Memory B cell (primary cell): Measurements from ENCODE around the gene RIC3.

Source experiments
- ATAC-seq: fragments of 150-1000 bp; cut with Tn5 transposase; 2 replicates; pipeline ENCODE4 v1.10.0; 2021; ENCODE audit warnings: low read depth, mild to moderate bottlenecking, moderate library complexity
- DNase-seq, 2 donors: peaks; one replicate each; pipeline ENCODE4 v3.0.0; 2022; ENCODE audit warnings: low spot score in 2 of 2
- H3K27ac Mint-ChIP-seq: one replicate; pipeline ENCODE4 v1.8.0; 2022; ENCODE audit warnings: mild to moderate bottlenecking, moderate library complexity, mixed read lengths
- H3K27me3 Mint-ChIP-seq: one replicate; pipeline ENCODE4 v1.8.0; 2022; ENCODE audit warnings: mixed read lengths
- H3K36me3 Mint-ChIP-seq: one replicate; pipeline ENCODE4 v1.8.0; 2022; ENCODE audit warnings: mild to moderate bottlenecking, mixed read lengths
- H3K4me1 Mint-ChIP-seq: one replicate; pipeline ENCODE4 v1.8.0; 2022; ENCODE audit warnings: mixed read lengths
- H3K4me3 Mint-ChIP-seq: one replicate; pipeline ENCODE4 v1.8.0; 2022; ENCODE audit warnings: mild to moderate bottlenecking, moderate library complexity, mixed read lengths
- H3K9me3 Mint-ChIP-seq: one replicate; pipeline ENCODE4 v1.8.0; 2022; ENCODE audit warnings: mixed read lengths

The RIC3 gene

DNA sequence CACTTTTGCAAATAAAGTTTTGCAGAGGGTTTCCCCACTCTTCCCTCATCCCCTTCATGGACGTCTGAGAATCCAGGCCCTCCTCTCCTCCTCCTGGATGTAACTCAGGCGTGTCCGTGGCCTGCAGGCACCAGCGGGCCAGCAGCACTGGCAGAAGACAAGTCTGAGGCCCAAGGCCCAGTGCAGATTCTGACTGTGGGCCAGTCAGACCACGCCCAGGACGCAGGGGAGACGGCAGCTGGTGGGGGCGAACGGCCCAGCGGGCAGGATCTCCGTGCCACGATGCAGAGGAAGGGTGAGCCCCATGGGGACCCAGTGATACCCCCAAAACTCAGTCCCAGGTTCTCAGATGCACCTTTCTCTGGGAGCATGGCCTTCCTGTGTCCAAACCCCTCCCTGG, 73.5 kb downstream of the RIC3 start:
- peaks cover 2% of the 10 kb centered on the region for H3K27me3 Mint-ChIP-seq
- H3K4me1 Mint-ChIP-seq, result peaks cover 6% of the 10 kb centered on the region
- H3K4me3 Mint-ChIP-seq, result no peak overlapping the region
- no peaks in the 10 kb centered on the region for H3K9me3 Mint-ChIP-seq
- ATAC-seq (no peak), DNase-seq (no peak)
- H3K36me3 Mint-ChIP-seq, result no peaks in the 10 kb centered on the region
- H3K27ac Mint-ChIP-seq, result no peak overlapping the region

DNA sequence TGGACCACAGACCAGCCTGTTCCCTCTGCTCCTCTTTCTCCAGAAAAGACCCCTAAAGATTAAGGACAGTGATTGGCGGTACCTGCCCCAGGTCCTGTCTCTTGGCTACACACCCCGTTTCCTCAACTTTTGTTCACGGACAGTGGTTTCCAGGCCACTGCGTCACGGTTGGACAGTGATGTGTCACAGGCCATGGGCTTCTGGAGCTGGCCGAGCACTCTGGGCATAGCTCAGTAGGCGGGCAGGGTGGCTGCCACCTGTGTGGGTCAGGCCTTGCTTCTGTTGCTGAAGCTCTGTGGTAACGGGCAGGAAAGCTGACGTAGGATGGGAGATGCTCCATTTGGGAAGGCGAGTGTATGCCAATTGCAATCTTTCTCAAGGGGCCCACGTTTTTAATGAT, 74.2 kb downstream of the RIC3 start:
- H3K27ac Mint-ChIP-seq, result no peak overlapping the region

DNA sequence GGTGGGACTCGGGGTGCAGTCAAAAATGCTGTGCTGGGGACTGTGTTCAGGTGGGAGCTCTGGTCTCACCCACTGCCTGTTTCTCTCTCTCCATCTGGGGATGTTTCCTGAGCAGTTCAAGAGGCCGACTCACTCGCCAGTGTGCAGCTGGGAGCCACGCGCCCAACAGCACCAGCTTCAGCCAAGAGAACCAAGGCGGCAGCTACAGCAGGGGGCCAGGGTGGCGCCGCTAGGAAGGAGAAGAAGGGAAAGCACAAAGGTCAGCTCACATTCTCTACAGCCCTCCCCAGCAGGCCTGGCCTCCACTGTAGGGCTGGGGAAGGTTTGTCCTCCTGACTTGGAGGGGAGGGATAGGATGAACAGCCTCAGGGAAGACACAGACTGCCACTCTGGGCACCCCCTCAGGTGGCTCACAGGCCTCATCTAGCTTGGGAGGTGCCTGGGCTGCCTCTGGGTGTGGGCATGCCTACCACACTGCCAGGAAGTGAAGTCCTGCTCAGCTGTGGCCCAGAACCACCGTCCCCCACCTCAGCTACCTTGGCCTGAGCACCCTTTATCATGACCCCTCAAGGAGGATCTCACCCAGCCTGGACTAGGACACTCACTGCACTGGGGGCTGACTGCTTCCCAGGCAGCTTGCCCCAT, 74.8 kb downstream of the RIC3 start:
- DNase-seq (no peak), ATAC-seq (no peak)
- Mint-ChIP-seq H3K27me3 (peaks cover 2% of the 10 kb centered on the region), H3K9me3 (no peaks in the 10 kb centered on the region), H3K36me3 (no peaks in the 10 kb centered on the region), H3K4me1 (peaks cover 6% of the 10 kb centered on the region), H3K27ac (no peak overlapping the region), H3K4me3 (no peak overlapping the region)

More for the DNA sequence above, 74.2 kb downstream of the RIC3 start:
- no peak overlapping the region for H3K4me3 Mint-ChIP-seq
- H3K9me3 Mint-ChIP-seq, result no peaks in the 10 kb centered on the region
- DNase-seq, result no peak
- H3K27me3 Mint-ChIP-seq, result peaks cover 2% of the 10 kb centered on the region
- ATAC-seq, result no peak
- H3K36me3 Mint-ChIP-seq, result no peaks in the 10 kb centered on the region
- peaks cover 6% of the 10 kb centered on the region for H3K4me1 Mint-ChIP-seq

- Mint-ChIP-seq H3K27me3 (peaks cover 4% of the 10 kb centered on the region), H3K36me3 (no peaks in the 10 kb centered on the region), H3K27ac (peak overlapping the region; percentile 28), H3K4me3 (no peak overlapping the region), H3K4me1 (peaks cover 6% of the 10 kb centered on the region), H3K9me3 (no peaks in the 10 kb centered on the region)
- DNase-seq, result no peak
- peak; percentile 54 for ATAC-seq
Measured at GRCh38 chr11:8092587-8093424, 76.0 kb downstream of the RIC3 start.

DNA sequence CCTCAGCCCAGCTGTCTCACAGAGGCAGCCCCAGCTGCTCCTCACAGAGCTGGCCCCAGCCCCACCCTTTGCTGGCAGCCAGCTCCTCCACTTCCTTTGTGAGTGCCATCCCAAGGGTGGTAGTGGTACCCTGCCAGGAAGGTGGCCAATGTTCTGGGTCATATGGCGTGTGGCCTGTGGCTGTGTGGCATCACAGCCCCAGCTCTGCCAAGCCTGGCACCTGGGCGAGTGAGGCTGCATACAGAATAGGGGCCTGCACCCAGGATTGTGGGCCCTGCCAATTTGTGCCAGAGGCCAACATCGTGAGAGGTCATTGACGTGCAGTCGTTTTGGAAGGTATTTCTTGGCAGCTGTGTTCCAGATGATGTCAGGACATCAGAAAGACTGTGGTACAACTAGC, 77.1 kb downstream of the RIC3 start:
- Mint-ChIP-seq H3K9me3 (no peaks in the 10 kb centered on the region), H3K4me3 (no peak overlapping the region), H3K27ac (no peak overlapping the region), H3K36me3 (no peaks in the 10 kb centered on the region), H3K27me3 (peaks cover 10% of the 10 kb centered on the region), H3K4me1 (peaks cover 6% of the 10 kb centered on the region)
- ATAC-seq, result no peak
- DNase-seq, result no peak

- no peaks in the 10 kb centered on the region for H3K36me3 Mint-ChIP-seq
- no peaks in the 10 kb centered on the region for H3K9me3 Mint-ChIP-seq
- H3K27ac Mint-ChIP-seq, result no peak overlapping the region
- H3K4me1 Mint-ChIP-seq, result peaks cover 6% of the 10 kb centered on the region
- no peak overlapping the region for H3K4me3 Mint-ChIP-seq
- DNase-seq (no peak), ATAC-seq (no peak)
- H3K27me3 Mint-ChIP-seq, result peaks cover 14% of the 10 kb centered on the region
Measured at GRCh38 chr11:8090756-8091155, 78.1 kb downstream of the RIC3 start.

- H3K9me3 Mint-ChIP-seq, result no peaks in the 10 kb centered on the region
- peaks cover 4% of the 10 kb centered on the region for H3K4me1 Mint-ChIP-seq
- H3K27me3 Mint-ChIP-seq, result peaks cover 20% of the 10 kb centered on the region
- DNase-seq (no peak), ATAC-seq (no peak)
- no peaks in the 10 kb centered on the region for H3K36me3 Mint-ChIP-seq
- no peak overlapping the region for H3K27ac Mint-ChIP-seq
- no peak overlapping the region for H3K4me3 Mint-ChIP-seq
Measured at GRCh38 chr11:8089791-8090510, 78.9 kb downstream of the RIC3 start.

DNA sequence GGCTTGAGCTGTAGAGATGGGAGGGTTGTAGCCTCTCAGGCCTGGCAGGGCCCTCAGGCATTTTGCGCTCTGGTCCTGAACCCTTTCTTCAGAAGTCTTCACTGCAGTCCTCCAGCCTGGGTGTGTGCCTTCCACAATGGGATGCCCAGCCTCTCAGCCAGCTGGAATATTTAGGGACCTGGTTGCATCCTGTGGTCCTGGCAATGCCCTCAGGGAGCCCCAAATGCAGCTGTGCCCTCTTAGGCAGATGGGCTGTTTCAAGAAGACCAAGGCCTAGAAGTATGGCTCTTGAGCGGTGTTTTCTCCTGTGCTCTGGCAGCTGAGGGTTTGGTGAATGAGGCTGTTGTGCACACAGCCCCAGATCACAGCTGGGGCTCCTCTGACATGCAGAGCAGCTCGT, 81.1 kb downstream of the RIC3 start:
- peaks cover 3% of the 10 kb centered on the region for H3K4me1 Mint-ChIP-seq
- no peak overlapping the region for H3K27ac Mint-ChIP-seq
- H3K9me3 Mint-ChIP-seq, result no peaks in the 10 kb centered on the region
- H3K27me3 Mint-ChIP-seq, result peaks cover 28% of the 10 kb centered on the region
- no peak overlapping the region for H3K4me3 Mint-ChIP-seq
- ATAC-seq (no peak), DNase-seq (no peak)
- H3K36me3 Mint-ChIP-seq, result no peaks in the 10 kb centered on the region

- DNase-seq, result no peak
- no peaks in the 10 kb centered on the region for H3K36me3 Mint-ChIP-seq
- no peak overlapping the region for H3K27ac Mint-ChIP-seq
- no peaks in the 10 kb centered on the region for H3K4me1 Mint-ChIP-seq
- peaks cover 32% of the 10 kb centered on the region for H3K27me3 Mint-ChIP-seq
- H3K4me3 Mint-ChIP-seq, result no peak overlapping the region
- H3K9me3 Mint-ChIP-seq, result no peaks in the 10 kb centered on the region
- ATAC-seq, result no peak
Measured at GRCh38 chr11:8087185-8087584, 81.6 kb downstream of the RIC3 start.

- no peaks in the 10 kb centered on the region for H3K36me3 Mint-ChIP-seq
- DNase-seq, result no peak
- H3K9me3 Mint-ChIP-seq, result no peaks in the 10 kb centered on the region
- H3K4me1 Mint-ChIP-seq, result no peaks in the 10 kb centered on the region
- no peak for ATAC-seq
- no peak overlapping the region for H3K4me3 Mint-ChIP-seq
- H3K27ac Mint-ChIP-seq, result no peak overlapping the region
- H3K27me3 Mint-ChIP-seq, result peaks cover 37% of the 10 kb centered on the region
Measured at GRCh38 chr11:8086571-8086970, 82.3 kb downstream of the RIC3 start.

DNA sequence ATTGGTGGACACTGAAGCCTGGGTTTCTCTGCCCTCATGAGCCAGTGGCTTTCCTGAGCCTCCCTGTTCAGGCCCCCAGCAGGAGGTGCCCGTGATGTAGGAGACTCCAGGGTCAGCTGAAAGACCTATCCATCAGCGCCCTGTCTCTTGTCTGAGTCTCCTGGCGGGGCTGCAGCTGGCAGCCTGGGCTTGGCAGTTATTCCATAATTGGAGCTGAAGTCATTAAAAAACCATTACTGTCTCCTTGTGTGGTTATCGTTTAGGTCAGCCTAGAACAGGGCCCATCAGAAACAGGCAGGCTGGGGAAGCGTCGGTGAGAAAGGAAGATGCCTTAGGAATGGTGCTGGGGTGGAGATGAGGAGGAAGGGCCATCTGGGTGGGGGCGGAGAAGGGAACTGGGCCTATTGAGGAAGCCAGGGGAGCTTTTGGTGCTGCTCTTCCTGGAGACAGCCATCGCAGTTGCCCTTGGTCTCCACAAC, 82.8 kb downstream of the RIC3 start:
- DNase-seq (no peak), ATAC-seq (no peak)
- no peaks in the 10 kb centered on the region for H3K9me3 Mint-ChIP-seq
- H3K27ac Mint-ChIP-seq, result peak overlapping the region; percentile 23
- no peak overlapping the region for H3K4me3 Mint-ChIP-seq
- no peaks in the 10 kb centered on the region for H3K36me3 Mint-ChIP-seq
- H3K4me1 Mint-ChIP-seq, result no peaks in the 10 kb centered on the region
- peaks cover 37% of the 10 kb centered on the region for H3K27me3 Mint-ChIP-seq

DNA sequence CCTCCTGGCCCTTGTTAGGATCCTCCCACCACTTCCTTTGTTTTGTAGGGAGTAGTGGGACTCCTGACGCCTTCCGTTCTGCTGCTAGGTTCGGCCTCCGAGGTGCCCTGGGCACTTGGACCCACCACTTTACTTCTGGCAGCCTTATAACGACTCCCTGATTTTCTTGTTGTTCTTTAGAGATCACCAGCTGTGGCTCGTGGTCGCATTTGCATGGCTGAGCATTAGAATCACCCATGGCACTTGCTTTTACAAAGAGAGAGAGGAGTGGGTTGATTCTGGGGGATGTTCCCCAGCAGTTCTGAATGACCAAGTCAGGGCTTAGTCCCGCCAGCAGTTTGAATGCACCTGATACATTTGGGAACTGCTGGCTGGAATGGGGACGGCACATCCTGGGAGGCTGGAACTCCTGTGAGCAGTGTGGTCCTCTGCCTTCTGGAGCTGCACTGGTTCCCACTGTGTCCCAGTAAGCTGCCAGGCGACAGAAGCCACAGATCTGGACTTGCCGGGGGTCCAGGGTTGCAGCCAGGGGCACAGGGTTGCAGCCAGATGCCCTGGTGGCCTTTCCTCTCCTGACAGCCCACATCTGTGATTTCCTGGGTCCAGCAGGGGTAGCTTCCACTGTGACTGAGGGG, 83.7 kb downstream of the RIC3 start:
- no peak for DNase-seq
- H3K27ac Mint-ChIP-seq, result no peak overlapping the region
- H3K4me3 Mint-ChIP-seq, result no peak overlapping the region
- H3K36me3 Mint-ChIP-seq, result no peaks in the 10 kb centered on the region
- ATAC-seq, result no peak
- H3K27me3 Mint-ChIP-seq, result peaks cover 38% of the 10 kb centered on the region
- no peaks in the 10 kb centered on the region for H3K4me1 Mint-ChIP-seq
- H3K9me3 Mint-ChIP-seq, result no peaks in the 10 kb centered on the region

DNA sequence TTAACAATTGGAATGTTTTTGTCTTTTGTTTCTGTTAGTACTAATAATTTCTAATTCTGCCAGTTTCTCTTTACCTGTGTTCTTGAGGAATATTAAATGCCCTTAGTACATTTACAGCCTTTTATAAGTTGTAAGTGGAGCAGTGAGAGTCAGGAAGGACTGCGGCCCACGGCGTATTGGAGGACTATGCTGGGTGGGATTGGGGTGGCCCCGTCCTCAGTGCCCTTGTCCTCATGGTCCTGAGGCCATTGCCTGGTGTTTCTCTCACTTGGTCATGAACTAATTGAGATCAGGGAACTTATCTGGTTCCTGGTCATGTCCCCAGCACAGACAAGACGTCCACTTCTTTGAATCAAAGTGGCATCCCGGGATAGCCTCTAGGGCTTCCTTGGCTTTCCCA, 84.5 kb downstream of the RIC3 start:
- H3K27me3 Mint-ChIP-seq, result peaks cover 41% of the 10 kb centered on the region
- no peaks in the 10 kb centered on the region for H3K36me3 Mint-ChIP-seq
- ATAC-seq (no peak), DNase-seq (no peak)
- H3K27ac Mint-ChIP-seq, result no peak overlapping the region
- no peak overlapping the region for H3K4me3 Mint-ChIP-seq
- H3K4me1 Mint-ChIP-seq, result no peaks in the 10 kb centered on the region
- H3K9me3 Mint-ChIP-seq, result no peaks in the 10 kb centered on the region

DNA sequence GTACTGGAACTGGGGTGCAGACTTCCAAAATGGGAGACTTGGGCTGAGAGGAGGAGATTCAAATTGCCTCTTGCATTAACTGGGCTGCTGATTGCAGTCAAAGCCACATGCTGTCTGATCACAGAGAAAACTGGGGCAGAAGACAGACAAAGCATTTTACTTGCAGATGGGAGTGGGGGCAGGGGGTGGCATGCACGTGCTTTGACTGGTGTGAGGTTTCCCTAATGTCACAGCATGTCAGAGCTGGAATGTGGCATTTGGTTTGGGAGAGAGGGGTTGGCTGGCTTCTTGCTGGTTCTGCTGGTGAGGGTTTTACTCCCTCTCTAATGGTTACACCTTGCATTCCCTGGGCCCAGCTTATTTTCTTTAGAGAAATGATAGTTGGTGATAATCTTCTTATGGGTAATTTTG, 84.9 kb downstream of the RIC3 start:
- DNase-seq (no peak), ATAC-seq (no peak)
- Mint-ChIP-seq H3K27me3 (peaks cover 40% of the 10 kb centered on the region), H3K27ac (no peak overlapping the region), H3K9me3 (no peaks in the 10 kb centered on the region), H3K4me3 (no peak overlapping the region), H3K36me3 (no peaks in the 10 kb centered on the region), H3K4me1 (no peaks in the 10 kb centered on the region)
